ENCODE data around the gene FBXL12. TPM values are rescaled to one million over a fixed set of nuclear protein-coding genes. Genes with fewer than 3 reads are reported as not detected.
"Not testable (repeated sequence)": the region's sequence is repeated elsewhere in the genome, so short reads cannot be mapped to it uniquely, and the experiment has no call there.

FBXL12 gene
- total RNA-seq, 1 donor from 2014 or later = 25.2 TPM

DNA sequence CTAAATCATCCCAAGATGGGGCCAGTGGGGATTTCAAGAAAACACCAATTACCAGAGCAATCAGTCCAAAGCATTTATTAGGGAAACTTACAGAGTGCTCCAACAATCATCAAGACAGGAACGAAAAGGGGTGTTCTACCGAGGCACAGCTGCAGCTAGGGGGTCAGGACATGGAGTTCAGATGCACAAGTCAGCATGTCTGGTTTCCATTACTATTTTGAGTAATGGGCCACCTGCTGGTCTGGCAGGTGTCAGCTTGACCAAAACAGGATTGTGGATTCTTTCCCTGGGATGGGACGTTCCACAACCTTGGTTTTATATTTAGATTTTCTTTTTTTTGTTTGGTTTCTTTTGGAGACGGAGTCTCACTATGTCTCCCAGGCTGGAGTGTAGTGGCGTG lies 4.9 kb upstream of the FBXL12 start:
- TF ChIP-seq, protein P1, sequence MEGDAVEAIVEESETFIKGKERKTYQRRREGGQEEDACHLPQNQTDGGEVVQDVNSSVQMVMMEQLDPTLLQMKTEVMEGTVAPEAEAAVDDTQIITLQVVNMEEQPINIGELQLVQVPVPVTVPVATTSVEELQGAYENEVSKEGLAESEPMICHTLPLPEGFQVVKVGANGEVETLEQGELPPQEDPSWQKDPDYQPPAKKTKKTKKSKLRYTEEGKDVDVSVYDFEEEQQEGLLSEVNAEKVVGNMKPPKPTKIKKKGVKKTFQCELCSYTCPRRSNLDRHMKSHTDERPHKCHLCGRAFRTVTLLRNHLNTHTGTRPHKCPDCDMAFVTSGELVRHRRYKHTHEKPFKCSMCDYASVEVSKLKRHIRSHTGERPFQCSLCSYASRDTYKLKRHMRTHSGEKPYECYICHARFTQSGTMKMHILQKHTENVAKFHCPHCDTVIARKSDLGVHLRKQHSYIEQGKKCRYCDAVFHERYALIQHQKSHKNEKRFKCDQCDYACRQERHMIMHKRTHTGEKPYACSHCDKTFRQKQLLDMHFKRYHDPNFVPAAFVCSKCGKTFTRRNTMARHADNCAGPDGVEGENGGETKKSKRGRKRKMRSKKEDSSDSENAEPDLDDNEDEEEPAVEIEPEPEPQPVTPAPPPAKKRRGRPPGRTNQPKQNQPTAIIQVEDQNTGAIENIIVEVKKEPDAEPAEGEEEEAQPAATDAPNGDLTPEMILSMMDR (IDR thresholded peaks at IDR 0.05; ENCODE audit: insufficient read depth, low read length, poor library complexity, severe bottlenecking) = no peak
- H3K27me3 ChIP-seq (ENCODE audit: control insufficient read depth, insufficient read depth, low read length) = no peaks in the 10 kb centered on the region

DNA sequence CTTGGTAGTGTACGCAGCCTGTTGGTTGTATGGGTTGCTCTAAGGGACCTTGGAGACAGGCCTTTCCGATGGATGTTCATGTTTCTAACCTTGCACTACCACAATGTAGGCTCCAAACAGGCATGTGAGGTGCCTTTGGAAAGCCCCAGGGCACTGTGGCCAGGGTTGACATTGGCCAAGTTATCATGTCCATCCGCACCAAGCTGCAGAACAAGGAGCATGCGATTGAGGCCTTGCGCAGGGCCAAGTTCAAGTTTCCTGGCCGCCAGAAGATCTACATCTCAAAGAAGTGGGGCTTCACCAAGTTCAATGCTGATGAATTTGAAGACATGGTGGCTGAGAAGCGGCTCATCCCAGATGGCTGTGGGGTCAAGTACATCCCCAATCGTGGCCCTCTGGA lies 1.2 kb upstream of the FBXL12 start:
- not testable (repeated sequence) for H3K27me3 ChIP-seq (ENCODE audit: control insufficient read depth, insufficient read depth, low read length); H3K36me3 ChIP-seq (ENCODE audit: control insufficient read depth, insufficient read depth, low read length); H3K4me3 ChIP-seq (ENCODE audit: low read depth, low read length); DNase-seq (ENCODE audit: low read depth)

More for the DNA sequence above, 4.9 kb upstream of the FBXL12 start:
- no peak for DNase-seq (ENCODE audit: low read depth)
- Histone ChIP-seq H3K36me3 (ENCODE audit: control insufficient read depth, insufficient read depth, low read length) (no peaks in the 10 kb centered on the region), H3K4me3 (ENCODE audit: low read depth, low read length) (no peak overlapping the region)

DNA sequence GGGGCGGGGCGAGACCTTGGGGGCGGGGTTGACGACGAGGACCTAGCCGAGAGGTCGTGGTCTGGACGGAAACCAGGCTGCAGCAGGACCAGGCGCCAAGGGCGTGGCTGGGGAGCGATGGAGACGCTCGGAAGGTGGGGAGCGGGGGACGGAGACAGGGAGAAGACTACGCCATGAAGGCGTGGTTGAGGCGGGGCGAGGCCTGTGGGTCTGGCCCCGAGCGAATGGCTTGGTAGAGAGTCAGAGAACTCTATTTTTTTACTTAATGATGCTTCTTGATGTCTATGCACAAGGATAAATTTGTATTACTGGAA lies 674 bp upstream of the FBXL12 start:
- H3K27me3 ChIP-seq (ENCODE audit: control insufficient read depth, insufficient read depth, low read length) = no peaks in the 10 kb centered on the region
- no peaks in the 10 kb centered on the region for H3K36me3 ChIP-seq (ENCODE audit: control insufficient read depth, insufficient read depth, low read length)
- DNase-seq (ENCODE audit: low read depth) = no peak
- TF ChIP-seq, protein P1 (IDR thresholded peaks at IDR 0.05; ENCODE audit: insufficient read depth, low read length, poor library complexity, severe bottlenecking) = no peak
- peak overlapping the region; percentile 18 for H3K4me3 ChIP-seq (ENCODE audit: low read depth, low read length)

DNA sequence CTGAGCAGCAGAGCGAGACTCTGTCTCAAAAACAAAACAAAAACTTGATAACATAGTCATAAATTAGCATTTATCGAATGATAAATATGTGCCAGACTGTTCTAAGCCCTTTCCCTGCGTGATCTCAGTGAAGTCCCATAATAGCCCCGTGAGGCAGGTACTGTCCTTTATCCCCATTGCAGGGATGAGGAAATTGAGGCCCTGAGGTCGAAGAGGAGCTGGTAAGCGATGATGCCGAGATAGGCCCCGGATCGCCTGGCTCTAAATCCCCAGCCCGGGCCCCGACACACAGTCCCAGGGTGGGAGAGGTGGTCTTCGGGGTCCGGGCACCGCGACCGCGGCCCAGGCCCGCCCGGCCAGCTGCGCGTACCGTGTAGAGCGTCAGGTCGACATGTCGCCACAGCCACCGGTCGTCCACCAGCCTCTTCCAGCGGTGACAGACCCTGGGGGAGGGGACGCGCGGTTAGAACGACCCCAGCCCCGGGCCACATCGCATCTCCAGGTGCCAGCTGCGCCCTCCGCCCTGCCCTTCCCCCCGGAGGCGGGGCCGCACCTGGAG lies 625 bp downstream of the FBXL12 start:
- no peaks in the 10 kb centered on the region for H3K36me3 ChIP-seq (ENCODE audit: control insufficient read depth, insufficient read depth, low read length)
- no peak for DNase-seq (ENCODE audit: low read depth)
- H3K27me3 ChIP-seq (ENCODE audit: control insufficient read depth, insufficient read depth, low read length) = no peaks in the 10 kb centered on the region
- H3K4me3 ChIP-seq (ENCODE audit: low read depth, low read length) = peak overlapping the region; percentile 87
- TF ChIP-seq, protein P1 (IDR thresholded peaks at IDR 0.05; ENCODE audit: insufficient read depth, low read length, poor library complexity, severe bottlenecking) = no peak

DNA sequence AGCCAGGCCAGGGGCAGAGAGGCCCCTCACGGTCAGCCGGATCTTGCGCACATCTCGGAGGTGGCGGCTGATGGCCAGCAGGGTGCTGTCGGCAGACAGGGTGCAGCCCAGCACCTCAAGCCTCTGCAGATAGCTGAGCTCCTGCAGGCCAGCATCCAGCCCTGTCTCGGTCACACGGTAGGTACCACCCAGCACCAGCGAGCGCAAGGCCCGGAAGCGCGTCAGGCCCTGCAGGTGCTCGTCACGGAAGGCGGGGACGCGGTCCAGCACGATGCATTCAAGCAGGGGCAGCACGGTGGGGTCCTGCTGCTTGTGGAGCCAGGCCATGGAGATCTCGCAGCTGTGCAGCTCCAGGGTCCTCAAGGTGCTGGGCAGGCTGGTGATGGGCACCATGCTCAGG lies 7.7 kb downstream of the FBXL12 start:
- no peak for DNase-seq (ENCODE audit: low read depth)
- Histone ChIP-seq H3K4me3 (ENCODE audit: low read depth, low read length) (no peak overlapping the region), H3K27me3 (ENCODE audit: control insufficient read depth, insufficient read depth, low read length) (no peaks in the 10 kb centered on the region), H3K36me3 (ENCODE audit: control insufficient read depth, insufficient read depth, low read length) (peaks cover 2% of the 10 kb centered on the region)
- TF ChIP-seq, protein P1 (IDR thresholded peaks at IDR 0.05; ENCODE audit: insufficient read depth, low read length, poor library complexity, severe bottlenecking) = no peak

DNA sequence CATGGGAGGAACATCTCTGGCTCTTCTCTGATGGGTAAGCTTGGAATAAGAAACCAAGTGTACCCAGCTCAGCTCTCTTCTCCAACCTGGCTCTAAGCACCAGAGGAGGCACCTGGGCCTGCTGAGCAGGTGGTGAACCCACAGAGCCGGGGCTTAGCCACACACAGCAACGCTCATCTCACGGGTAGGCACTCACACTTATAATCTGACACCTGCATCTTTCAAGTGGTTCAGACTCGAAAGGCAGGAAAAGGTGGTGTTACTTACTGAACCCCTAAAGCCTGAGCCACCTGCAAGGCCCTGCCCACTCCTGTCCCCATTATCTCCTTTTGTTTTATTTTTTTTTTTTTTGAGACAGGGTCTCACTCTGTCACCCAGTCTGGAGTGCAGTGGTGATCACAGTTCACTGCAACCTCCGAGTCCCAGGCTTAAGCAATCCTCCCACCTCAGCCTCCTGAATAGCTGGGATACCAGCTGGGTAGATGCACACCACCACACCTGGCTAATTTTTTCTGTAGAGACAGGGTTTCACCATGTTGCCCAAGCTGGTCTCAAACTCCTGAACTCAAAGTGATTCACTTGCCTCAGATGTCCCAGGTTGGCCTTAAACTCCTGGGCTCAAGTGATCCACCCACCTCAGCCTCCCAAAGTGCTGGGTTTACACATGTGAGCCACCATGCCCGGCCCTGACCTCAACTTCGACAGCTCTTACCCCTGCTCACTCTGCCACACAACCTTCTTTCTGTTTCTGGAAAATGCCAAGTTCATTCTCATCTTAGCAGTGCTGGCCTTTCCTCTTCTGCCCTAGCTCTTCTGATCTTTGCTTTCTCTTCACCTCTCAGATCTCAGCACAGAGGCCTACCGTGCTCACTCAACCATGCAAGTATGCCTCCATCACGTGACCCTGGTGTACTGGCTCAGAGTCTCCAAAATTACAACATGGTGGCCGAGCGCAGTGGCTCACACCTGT lies 9.7 kb downstream of the FBXL12 start:
- H3K36me3 ChIP-seq (ENCODE audit: control insufficient read depth, insufficient read depth, low read length) = peaks cover 2% of the 10 kb centered on the region
- no peaks in the 10 kb centered on the region for H3K27me3 ChIP-seq (ENCODE audit: control insufficient read depth, insufficient read depth, low read length)
- H3K4me3 ChIP-seq (ENCODE audit: low read depth, low read length) = no peak overlapping the region
- TF ChIP-seq, protein P1 (IDR thresholded peaks at IDR 0.05; ENCODE audit: insufficient read depth, low read length, poor library complexity, severe bottlenecking) = no peak
- DNase-seq (ENCODE audit: low read depth) = no peak

Data from kidney epithelial cell (primary cell).